ENCODE measurements around the gene CARS1. TPM values are rescaled to one million over a fixed set of nuclear protein-coding genes. Genes with fewer than 3 reads are reported as not detected.

CARS1 gene
- total and polyA plus RNA-seq, 2 of the 8 experiments (the other 6 are each of a cell fraction or from before 2014, with no cell fraction given): 44.1 to 100 TPM

- TF ChIP-seq BCL11A (IDR thresholded peaks at IDR 0.05; ENCODE audit: low read depth in 2 of 2, low read length in 2 of 2) (no peak), SIRT6 (IDR thresholded peaks at IDR 0.05; ENCODE audit: low read length) (no peak)
These were observed 61.2 kb downstream of the CARS1 start (continued) for GRCh38 chr11:2995893-2996554.
